ENCODE measurements around the gene CMTM5. TPM values are rescaled to one million over a fixed set of nuclear protein-coding genes. Genes with fewer than 3 reads are reported as not detected.
"Not testable (repeated sequence)": the region's sequence is repeated elsewhere in the genome, so short reads cannot be mapped to it uniquely, and the experiment has no call there.

Gene CMTM5
- total RNA-seq, 2 experiments from 2014 or later = not detected

DNA sequence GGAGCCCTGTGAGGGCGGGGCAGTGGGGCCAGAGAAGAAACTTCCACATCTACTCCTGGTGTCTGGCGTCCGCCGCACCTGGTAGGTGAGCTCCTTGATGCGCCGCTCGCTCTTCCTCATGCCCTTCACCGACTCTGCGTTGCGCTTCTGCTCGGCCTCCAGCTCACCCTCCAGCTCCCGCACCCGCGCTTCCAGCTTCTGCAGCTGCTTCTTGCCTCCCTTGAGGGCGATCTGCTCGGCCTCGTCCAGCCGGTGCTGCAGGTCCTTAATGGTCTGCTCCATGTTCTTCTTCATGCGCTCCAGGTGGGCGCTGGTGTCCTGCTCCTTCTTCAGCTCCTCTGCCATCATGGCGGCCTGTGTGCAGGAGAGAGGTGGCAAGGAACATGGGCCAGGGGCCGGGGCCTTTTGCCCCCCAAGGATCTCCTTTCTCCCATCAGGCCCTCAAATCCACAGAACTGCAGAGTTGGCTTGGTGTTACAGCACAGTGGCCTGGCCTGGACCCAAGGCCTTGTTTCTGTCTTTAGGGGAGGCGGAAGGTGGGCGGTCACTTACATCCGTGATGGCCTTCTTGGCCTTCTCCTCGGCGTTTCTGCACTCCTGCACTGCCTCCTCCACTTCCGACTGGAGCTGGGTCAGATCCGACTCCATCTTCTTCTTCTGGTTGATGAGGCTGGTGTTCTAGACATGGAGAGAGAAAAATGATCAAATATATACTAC, 7.7 kb downstream of the CMTM5 start:
- H2AFZ ChIP-seq (ENCODE audit: low read length) = no peak overlapping the region
- no peaks in the 10 kb centered on the region for H3K79me2 ChIP-seq (ENCODE audit: insufficient read depth, low read depth, low read length)
- no peak overlapping the region for H3K4me2 ChIP-seq (ENCODE audit: low read length)
- no peaks in the 10 kb centered on the region for H3K36me3 ChIP-seq (ENCODE audit: insufficient read depth, low read length)
- POLR2A ChIA-PET = interaction anchor here (0.6 kb wide), 1 partner anchor 82 kb away, joined by 3 read pairs; no protein-coding TSS in a partner anchor
- no peaks in the 10 kb centered on the region for H3K9me3 ChIP-seq (ENCODE audit: low read length)
- H3K27ac ChIP-seq (ENCODE audit: low read depth, low read length, poor library complexity, severe bottlenecking) = no peak overlapping the region
- H3K9me2 ChIP-seq (ENCODE audit: insufficient read depth, low read length) = no peaks in the 10 kb centered on the region
- DNase-seq (ENCODE audit: low spot score) = no peak
- no peaks in the 10 kb centered on the region for H3K4me1 ChIP-seq (ENCODE audit: insufficient read depth, low read length, poor library complexity, severe bottlenecking)
- no peaks in the 10 kb centered on the region for H4K20me1 ChIP-seq (ENCODE audit: insufficient read depth, low read length)
- BruUV-seq (replicated peaks) = no TSS peak
- CTCF ChIA-PET (ENCODE audit: unreplicated experiment) = interaction anchor here (0.6 kb wide), 1 partner anchor 221 kb away, joined by 3 read pairs; no protein-coding TSS in a partner anchor
- TF ChIP-seq CTCF (conservative IDR thresholded peaks at IDR 0.05; ENCODE audit: low read length) = no peak
- TF ChIP-seq EZH2phosphoT487 (IDR thresholded peaks at IDR 0.05; ENCODE audit: borderline replicate concordance, low read depth, low read length) = no peak
- H3K4me3 ChIP-seq (ENCODE audit: low read depth, low read length, poor library complexity, severe bottlenecking) = no peak overlapping the region
- intact Hi-C loops (cut with micrococcal nuclease; ENCODE audit: unreplicated experiment) = loop anchor here (5.0 kb wide), 1 partner anchor 262 kb away; no protein-coding TSS in a partner anchor

DNA sequence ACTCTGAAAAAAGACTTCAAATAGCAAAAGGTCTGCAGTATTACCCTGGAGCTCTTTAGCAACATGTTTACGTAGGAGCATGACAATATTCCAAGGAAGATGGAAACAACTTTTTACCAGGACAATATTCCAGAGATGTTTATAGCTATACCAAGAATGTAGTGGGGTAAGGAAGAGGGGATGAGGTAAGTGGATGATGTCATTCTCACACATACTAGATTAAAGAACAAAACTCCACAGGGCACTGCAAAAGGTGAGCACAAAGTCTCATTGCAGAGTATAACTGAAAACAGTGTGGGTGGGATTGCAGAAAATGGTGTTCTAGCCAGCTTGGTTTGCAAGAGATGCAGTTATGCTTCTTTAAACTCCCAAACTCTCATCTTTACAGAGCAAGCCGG, 8.4 kb downstream of the CMTM5 start:
- Histone ChIP-seq H3K9me3 (ENCODE audit: low read length) (no peaks in the 10 kb centered on the region), H3K36me3 (ENCODE audit: insufficient read depth, low read length) (no peaks in the 10 kb centered on the region), H3K4me2 (ENCODE audit: low read length) (no peak overlapping the region), H3K79me2 (ENCODE audit: insufficient read depth, low read depth, low read length) (no peaks in the 10 kb centered on the region), H3K9me2 (ENCODE audit: insufficient read depth, low read length) (no peaks in the 10 kb centered on the region), H2AFZ (ENCODE audit: low read length) (no peak overlapping the region), H4K20me1 (ENCODE audit: insufficient read depth, low read length) (no peaks in the 10 kb centered on the region), H3K4me3 (ENCODE audit: low read depth, low read length, poor library complexity, severe bottlenecking) (no peak overlapping the region), H3K4me1 (ENCODE audit: insufficient read depth, low read length, poor library complexity, severe bottlenecking) (no peaks in the 10 kb centered on the region), H3K27ac (ENCODE audit: low read depth, low read length, poor library complexity, severe bottlenecking) (no peak overlapping the region)
- DNase-seq (ENCODE audit: low spot score) = no peak
- intact Hi-C loops (cut with micrococcal nuclease; ENCODE audit: unreplicated experiment) = no loop called here
- no TSS peak for BruUV-seq (replicated peaks)
- ChIA-PET CTCF (ENCODE audit: unreplicated experiment) (interaction anchor here (0.6 kb wide), 1 partner anchor 220 kb away, joined by 3 read pairs; no protein-coding TSS in a partner anchor), POLR2A (no interaction called here)
- TF ChIP-seq EZH2phosphoT487 (IDR thresholded peaks at IDR 0.05; ENCODE audit: borderline replicate concordance, low read depth, low read length) = no peak
- TF ChIP-seq CTCF (conservative IDR thresholded peaks at IDR 0.05; ENCODE audit: low read length) = no peak

DNA sequence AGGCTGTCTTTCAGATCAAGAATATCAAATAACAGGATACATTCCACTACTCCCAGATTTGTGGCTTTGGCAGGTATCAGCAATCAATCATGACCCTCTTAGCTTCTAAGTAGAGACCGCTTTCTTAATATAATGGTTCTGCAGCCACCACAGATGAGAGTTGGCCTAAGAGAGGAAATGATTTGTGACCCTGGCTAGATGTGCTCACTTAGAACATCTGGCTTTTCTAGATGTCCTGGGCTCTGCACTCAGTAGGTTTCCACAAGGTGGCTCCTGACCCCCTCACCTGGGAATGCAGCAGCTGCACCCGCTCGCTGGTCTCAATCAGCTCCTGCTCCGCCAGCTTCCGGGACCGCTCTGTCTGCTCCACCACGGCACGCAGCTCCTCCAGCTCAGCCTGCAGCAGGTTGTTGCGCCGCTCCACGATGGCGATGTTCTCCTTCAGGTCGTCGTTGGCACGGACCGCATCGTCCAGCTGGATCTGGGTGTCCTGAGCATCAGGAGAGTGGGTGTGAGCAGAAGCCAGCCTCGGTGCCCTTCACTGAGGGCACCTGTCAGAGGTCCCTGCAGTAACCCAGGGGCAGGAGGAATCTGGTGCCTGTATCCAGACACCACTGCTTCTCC, 8.9 kb downstream of the CMTM5 start:
- ChIA-PET POLR2A (no interaction called here), CTCF (ENCODE audit: unreplicated experiment) (no interaction called here)
- no peak overlapping the region for H3K4me2 ChIP-seq (ENCODE audit: low read length)
- no peaks in the 10 kb centered on the region for H3K36me3 ChIP-seq (ENCODE audit: insufficient read depth, low read length)
- H3K9me2 ChIP-seq (ENCODE audit: insufficient read depth, low read length) = no peaks in the 10 kb centered on the region
- no peak overlapping the region for H3K4me3 ChIP-seq (ENCODE audit: low read depth, low read length, poor library complexity, severe bottlenecking)
- DNase-seq (ENCODE audit: low spot score) = no peak
- H3K4me1 ChIP-seq (ENCODE audit: insufficient read depth, low read length, poor library complexity, severe bottlenecking) = no peaks in the 10 kb centered on the region
- H3K9me3 ChIP-seq (ENCODE audit: low read length) = no peaks in the 10 kb centered on the region
- intact Hi-C loops (cut with micrococcal nuclease; ENCODE audit: unreplicated experiment) = no loop called here
- H4K20me1 ChIP-seq (ENCODE audit: insufficient read depth, low read length) = no peaks in the 10 kb centered on the region
- TF ChIP-seq CTCF (conservative IDR thresholded peaks at IDR 0.05; ENCODE audit: low read length) (no peak), EZH2phosphoT487 (IDR thresholded peaks at IDR 0.05; ENCODE audit: borderline replicate concordance, low read depth, low read length) (no peak)
- no peaks in the 10 kb centered on the region for H3K79me2 ChIP-seq (ENCODE audit: insufficient read depth, low read depth, low read length)
- H2AFZ ChIP-seq (ENCODE audit: low read length) = no peak overlapping the region
- H3K27ac ChIP-seq (ENCODE audit: low read depth, low read length, poor library complexity, severe bottlenecking) = no peak overlapping the region
- BruUV-seq (replicated peaks) = no TSS peak

GRCh38 chr14:23386266-23386657, 9.4 kb downstream of the CMTM5 start:
- intact Hi-C loops (cut with micrococcal nuclease; ENCODE audit: unreplicated experiment); BruUV-seq (replicated peaks); H4K20me1 ChIP-seq (ENCODE audit: insufficient read depth, low read length): not testable (repeated sequence)

More at GRCh38 chr14:23386266-23386657, 9.4 kb downstream of the CMTM5 start:
- H3K4me2 ChIP-seq (ENCODE audit: low read length); H3K4me3 ChIP-seq (ENCODE audit: low read depth, low read length, poor library complexity, severe bottlenecking); H2AFZ ChIP-seq (ENCODE audit: low read length); H3K79me2 ChIP-seq (ENCODE audit: insufficient read depth, low read depth, low read length); H3K9me2 ChIP-seq (ENCODE audit: insufficient read depth, low read length); H3K27ac ChIP-seq (ENCODE audit: low read depth, low read length, poor library complexity, severe bottlenecking); DNase-seq (ENCODE audit: low spot score); CTCF ChIA-PET (ENCODE audit: unreplicated experiment); H3K36me3 ChIP-seq (ENCODE audit: insufficient read depth, low read length); H3K4me1 ChIP-seq (ENCODE audit: insufficient read depth, low read length, poor library complexity, severe bottlenecking); H3K9me3 ChIP-seq (ENCODE audit: low read length): not testable (repeated sequence)
- POLR2A ChIA-PET = interaction anchor here (0.6 kb wide), 1 partner anchor 136 kb away, joined by 5 read pairs; no protein-coding TSS in a partner anchor

Measured in OCI-LY7 (cell line).